ENCODE measurements around the gene PIWIL4. TPM values are rescaled to one million over a fixed set of nuclear protein-coding genes. Genes with fewer than 3 reads are reported as not detected.

Gene PIWIL4
- total RNA-seq, 1 experiment from 2014 or later, result 0.15 TPM

DNA sequence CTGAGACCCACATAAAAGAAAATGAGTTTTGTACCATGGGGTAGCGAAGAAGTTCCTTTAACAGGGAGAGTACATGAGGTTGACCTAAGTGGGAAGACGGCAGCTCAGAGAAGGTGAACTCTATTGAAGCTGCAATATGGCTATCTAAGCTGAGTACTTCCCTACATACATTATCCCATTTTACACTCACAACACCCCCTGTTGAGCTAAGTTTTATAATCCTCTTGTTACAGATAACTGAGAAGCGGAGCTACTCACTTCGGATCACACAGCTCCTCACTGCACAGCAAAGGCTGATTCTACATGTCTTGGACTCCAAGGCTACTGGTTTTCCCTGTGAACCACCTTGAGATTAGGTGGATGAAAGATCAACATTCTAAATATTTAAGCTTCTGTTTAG is 8.2 kb upstream of the PIWIL4 start:
- intact Hi-C loops (cut with micrococcal nuclease), result no loop called here
- no peak overlapping the region for H3K4me2 ChIP-seq (ENCODE audit: low read length)
- ChIA-PET POLR2A (ENCODE audit: unreplicated experiment) (no interaction called here), CTCF (no interaction called here)
- no peak overlapping the region for H3K4me3 ChIP-seq (ENCODE audit: low read length)
- H3K36me3 ChIP-seq (ENCODE audit: low read depth, low read length), result no peaks in the 10 kb centered on the region
- no peaks in the 10 kb centered on the region for H3K27me3 ChIP-seq (ENCODE audit: low read length)
- no peaks in the 10 kb centered on the region for H3K79me2 ChIP-seq (ENCODE audit: low read length)
- TF ChIP-seq EZH2phosphoT487 (IDR thresholded peaks at IDR 0.05; ENCODE audit: borderline replicate concordance, low read length) (no peak), EZH2 (IDR thresholded peaks at IDR 0.05; ENCODE audit: low read length, unreplicated experiment) (no peak)
- TF ChIP-seq, protein P1, sequence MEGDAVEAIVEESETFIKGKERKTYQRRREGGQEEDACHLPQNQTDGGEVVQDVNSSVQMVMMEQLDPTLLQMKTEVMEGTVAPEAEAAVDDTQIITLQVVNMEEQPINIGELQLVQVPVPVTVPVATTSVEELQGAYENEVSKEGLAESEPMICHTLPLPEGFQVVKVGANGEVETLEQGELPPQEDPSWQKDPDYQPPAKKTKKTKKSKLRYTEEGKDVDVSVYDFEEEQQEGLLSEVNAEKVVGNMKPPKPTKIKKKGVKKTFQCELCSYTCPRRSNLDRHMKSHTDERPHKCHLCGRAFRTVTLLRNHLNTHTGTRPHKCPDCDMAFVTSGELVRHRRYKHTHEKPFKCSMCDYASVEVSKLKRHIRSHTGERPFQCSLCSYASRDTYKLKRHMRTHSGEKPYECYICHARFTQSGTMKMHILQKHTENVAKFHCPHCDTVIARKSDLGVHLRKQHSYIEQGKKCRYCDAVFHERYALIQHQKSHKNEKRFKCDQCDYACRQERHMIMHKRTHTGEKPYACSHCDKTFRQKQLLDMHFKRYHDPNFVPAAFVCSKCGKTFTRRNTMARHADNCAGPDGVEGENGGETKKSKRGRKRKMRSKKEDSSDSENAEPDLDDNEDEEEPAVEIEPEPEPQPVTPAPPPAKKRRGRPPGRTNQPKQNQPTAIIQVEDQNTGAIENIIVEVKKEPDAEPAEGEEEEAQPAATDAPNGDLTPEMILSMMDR (conservative IDR thresholded peaks at IDR 0.05; ENCODE audit: low read depth, low read length), result no peak
- H3K9me3 ChIP-seq (ENCODE audit: low read length), result no peaks in the 10 kb centered on the region
- no peaks in the 10 kb centered on the region for H3K9me2 ChIP-seq (replicated peaks; ENCODE audit: low read length)
- H3K9ac ChIP-seq (ENCODE audit: low read length), result no peak overlapping the region
- DNase-seq (no peak), ATAC-seq (no peak)
- H3K4me1 ChIP-seq (ENCODE audit: insufficient read depth, low read length), result peaks cover 15% of the 10 kb centered on the region
- H4K20me1 ChIP-seq (ENCODE audit: low read length), result no peaks in the 10 kb centered on the region
- H3F3A ChIP-seq (ENCODE audit: low read length, unreplicated experiment), result no peaks in the 10 kb centered on the region
- no peak overlapping the region for H2AFZ ChIP-seq (ENCODE audit: low read length)
- H3K27ac ChIP-seq (ENCODE audit: low read length), result no peak overlapping the region
- BruUV-seq (replicated peaks), result no TSS peak

DNA sequence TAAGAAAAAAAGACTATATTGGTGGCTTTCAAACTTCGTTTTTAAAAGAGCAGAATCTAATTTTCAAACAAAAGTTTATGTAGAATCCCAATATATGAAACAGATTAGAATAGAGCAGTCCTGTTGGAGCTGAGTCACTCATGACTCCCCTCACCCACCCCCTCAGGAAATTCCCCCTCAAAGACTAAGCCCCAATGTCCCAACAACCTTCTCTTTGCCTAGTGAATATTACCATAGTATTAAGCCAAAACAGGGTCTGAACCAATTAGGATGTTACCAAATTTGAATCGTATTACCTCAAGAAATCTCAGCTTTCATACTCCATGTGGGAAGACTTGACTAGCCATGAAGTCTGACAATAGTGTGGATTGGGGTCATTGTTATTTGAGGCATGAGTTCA is 7.8 kb upstream of the PIWIL4 start:
- ATAC-seq (no peak), DNase-seq (no peak)
- ChIA-PET POLR2A (ENCODE audit: unreplicated experiment) (no interaction called here), CTCF (no interaction called here)
- H3K4me3 ChIP-seq (ENCODE audit: low read length), result no peak overlapping the region
- H3F3A ChIP-seq (ENCODE audit: low read length, unreplicated experiment), result no peaks in the 10 kb centered on the region
- no peak overlapping the region for H2AFZ ChIP-seq (ENCODE audit: low read length)
- no peak overlapping the region for H3K9ac ChIP-seq (ENCODE audit: low read length)
- BruUV-seq (replicated peaks), result no TSS peak
- H3K27ac ChIP-seq (ENCODE audit: low read length), result no peak overlapping the region
- no peaks in the 10 kb centered on the region for H4K20me1 ChIP-seq (ENCODE audit: low read length)
- H3K4me1 ChIP-seq (ENCODE audit: insufficient read depth, low read length), result peaks cover 13% of the 10 kb centered on the region
- no peak overlapping the region for H3K4me2 ChIP-seq (ENCODE audit: low read length)
- no peaks in the 10 kb centered on the region for H3K9me3 ChIP-seq (ENCODE audit: low read length)
- H3K36me3 ChIP-seq (ENCODE audit: low read depth, low read length), result no peaks in the 10 kb centered on the region
- H3K27me3 ChIP-seq (ENCODE audit: low read length), result no peaks in the 10 kb centered on the region
- intact Hi-C loops (cut with micrococcal nuclease), result no loop called here
- no peak for TF ChIP-seq EZH2 (IDR thresholded peaks at IDR 0.05; ENCODE audit: low read length, unreplicated experiment)
- no peaks in the 10 kb centered on the region for H3K9me2 ChIP-seq (replicated peaks; ENCODE audit: low read length)
- H3K79me2 ChIP-seq (ENCODE audit: low read length), result no peaks in the 10 kb centered on the region

DNA sequence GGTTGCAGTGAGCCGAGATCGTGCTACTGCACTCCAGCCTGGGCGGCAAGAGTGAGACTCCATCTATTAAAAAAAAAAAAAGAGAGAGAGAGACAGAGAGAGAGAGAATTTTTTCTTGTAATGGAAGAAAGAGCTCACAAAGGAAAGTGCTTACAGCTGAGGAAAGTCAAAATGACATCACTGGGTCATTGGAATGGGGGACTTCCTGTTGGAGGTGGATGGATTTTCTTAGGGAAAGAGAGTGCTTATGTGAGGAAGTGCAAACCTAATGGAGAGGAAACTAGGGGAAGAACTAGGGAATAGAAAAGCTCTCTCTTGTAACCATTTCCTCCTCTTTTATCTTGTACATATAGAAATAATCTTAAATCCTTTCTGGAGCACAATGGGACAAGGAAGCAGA is 6.3 kb upstream of the PIWIL4 start:
- no TSS peak for BruUV-seq (replicated peaks)

More for the DNA sequence above, 6.3 kb upstream of the PIWIL4 start:
- ATAC-seq, result no peak
- H3K36me3 ChIP-seq (ENCODE audit: low read depth, low read length), result no peaks in the 10 kb centered on the region
- no peaks in the 10 kb centered on the region for H3K9me2 ChIP-seq (replicated peaks; ENCODE audit: low read length)
- no peaks in the 10 kb centered on the region for H3K79me2 ChIP-seq (ENCODE audit: low read length)
- H3K27ac ChIP-seq (ENCODE audit: low read length), result no peak overlapping the region
- no peaks in the 10 kb centered on the region for H3F3A ChIP-seq (ENCODE audit: low read length, unreplicated experiment)
- ChIA-PET POLR2A (ENCODE audit: unreplicated experiment) (interaction anchor here (0.7 kb wide), 1 partner anchor 43 kb away, joined by 4 read pairs; no protein-coding TSS in a partner anchor), CTCF (no interaction called here)
- H3K9me3 ChIP-seq (ENCODE audit: low read length), result no peaks in the 10 kb centered on the region
- DNase-seq, result no peak
- H3K4me2 ChIP-seq (ENCODE audit: low read length), result no peak overlapping the region
- peaks cover 13% of the 10 kb centered on the region for H3K4me1 ChIP-seq (ENCODE audit: insufficient read depth, low read length)
- no peaks in the 10 kb centered on the region for H4K20me1 ChIP-seq (ENCODE audit: low read length)
- no peak overlapping the region for H3K4me3 ChIP-seq (ENCODE audit: low read length)
- no peak overlapping the region for H3K9ac ChIP-seq (ENCODE audit: low read length)
- H3K27me3 ChIP-seq (ENCODE audit: low read length), result no peaks in the 10 kb centered on the region
- H2AFZ ChIP-seq (ENCODE audit: low read length), result no peak overlapping the region
- intact Hi-C loops (cut with micrococcal nuclease), result no loop called here
- TF ChIP-seq EZH2phosphoT487 (IDR thresholded peaks at IDR 0.05; ENCODE audit: borderline replicate concordance, low read length), result no peak
- TF ChIP-seq, protein P1 (conservative IDR thresholded peaks at IDR 0.05; ENCODE audit: low read depth, low read length), result no peak
- no peak for TF ChIP-seq EZH2 (IDR thresholded peaks at IDR 0.05; ENCODE audit: low read length, unreplicated experiment)
